DND-41 (cell line): ENCODE measurements around the gene EDA.

Experiments
- ATAC-seq: fragments of 200-7000 bp; cut with Tn5 transposase; 3 replicates; pipeline ENCODE4 v1.9.1; 2021; ENCODE audit warnings: low read depth; ENCODE audit not compliant: insufficient read depth
- DNase-seq: peaks from one replicate; pipeline ENCODE4 v3.0.0-alpha.2; 2020
- H2AFZ ChIP-seq: 2 replicates; pipeline ENCODE4 v1.6.0; 2012; ENCODE audit warnings: low read depth, low read length
- H3K27ac ChIP-seq: 2 replicates; pipeline ENCODE4 v1.5.1; 2012; ENCODE audit warnings: low read length, inconsistent platforms
- H3K27me3 ChIP-seq: fragments of 200-600 bp; sonication (generic); 2 replicates; pipeline ENCODE4 v1.6.0; 2012; ENCODE audit warnings: low read length, mild to moderate bottlenecking, inconsistent platforms; ENCODE audit not compliant: insufficient read depth, poor library complexity
- H3K36me3 ChIP-seq: 2 replicates; pipeline ENCODE4 v1.5.1; 2012; ENCODE audit warnings: low read length, inconsistent platforms; ENCODE audit not compliant: insufficient read depth
- H3K4me1 ChIP-seq: 2 replicates; pipeline ENCODE4 v1.5.1; 2012; ENCODE audit warnings: mild to moderate bottlenecking, low read length; ENCODE audit not compliant: insufficient read depth
- H3K4me2 ChIP-seq: 2 replicates; pipeline ENCODE4 v1.6.0; 2012; ENCODE audit warnings: mild to moderate bottlenecking, moderate library complexity, low read length, inconsistent platforms; ENCODE audit not compliant: insufficient read depth
- H3K4me3 ChIP-seq, 2 experiments: fragments of 200-600 bp in 1 of 2; shearing (Covaris generic) in 1 of 2; 2 replicates each; pipeline ENCODE4 v1.5.1; 2012 to 2016; ENCODE audit warnings: inconsistent platforms in 2 of 2, low read length in 2 of 2, mild to moderate bottlenecking in 2 of 2, low read depth in 1 of 2, moderate library complexity in 1 of 2
- H3K79me2 ChIP-seq: 2 replicates; pipeline ENCODE4 v1.6.0; 2012; ENCODE audit warnings: low read length, inconsistent platforms; ENCODE audit not compliant: insufficient read depth
- H3K9ac ChIP-seq: 2 replicates; pipeline ENCODE4 v1.6.0; 2012; ENCODE audit warnings: low read depth, mild to moderate bottlenecking, inconsistent platforms, low read length, moderate library complexity
- H3K9me3 ChIP-seq: 2 replicates; pipeline ENCODE4 v1.5.1; 2012; ENCODE audit warnings: low read length, moderate library complexity, mild to moderate bottlenecking, inconsistent platforms; ENCODE audit not compliant: insufficient read depth, severe bottlenecking
- H4K20me1 ChIP-seq: 2 replicates; pipeline ENCODE4 v1.6.0; 2012; ENCODE audit warnings: low read length; ENCODE audit not compliant: insufficient read depth
- CTCF ChIP-seq: IDR thresholded peaks from 2 replicates; pipeline ENCODE4 v1.5.1; 2012; ENCODE audit warnings: borderline replicate concordance, low read length, moderate library complexity, mild to moderate bottlenecking; ENCODE audit not compliant: poor library complexity, severe bottlenecking; ENCODE audit errors: extremely low read depth
- EZH2 ChIP-seq: IDR thresholded peaks from 3 replicates; pipeline ENCODE4 v1.6.1; 2012; ENCODE audit warnings: borderline replicate concordance, low read depth, mild to moderate bottlenecking, moderate library complexity, low read length, inconsistent platforms; ENCODE audit not compliant: severe bottlenecking

The EDA gene

GRCh38 chrX:69674891-69675290 is 59.0 kb downstream of the EDA start:
- no peak for ATAC-seq
- Histone ChIP-seq H3K79me2 (no peaks in the 10 kb centered on the region), H3K9ac (no peak overlapping the region), H4K20me1 (no peaks in the 10 kb centered on the region), H3K36me3 (no peaks in the 10 kb centered on the region), H3K9me3 (no peaks in the 10 kb centered on the region), H3K27ac (no peak overlapping the region), H2AFZ (no peak overlapping the region), H3K4me2 (no peak overlapping the region), H3K27me3 (no peaks in the 10 kb centered on the region), H3K4me1 (no peaks in the 10 kb centered on the region), H3K4me3 (no peak overlapping the region)
- no peak for DNase-seq
- TF ChIP-seq EZH2: no peak
- TF ChIP-seq CTCF: no peak

- Histone ChIP-seq H3K9ac (no peak overlapping the region), H3K9me3 (no peaks in the 10 kb centered on the region), H3K4me3 (no peak overlapping the region), H2AFZ (no peak overlapping the region), H3K27me3 (no peaks in the 10 kb centered on the region), H3K36me3 (no peaks in the 10 kb centered on the region), H3K27ac (no peak overlapping the region), H3K4me2 (no peak overlapping the region), H4K20me1 (no peaks in the 10 kb centered on the region), H3K4me1 (no peaks in the 10 kb centered on the region), H3K79me2 (no peaks in the 10 kb centered on the region)
- ATAC-seq: no peak
- TF ChIP-seq EZH2 (no peak), CTCF (no peak)
- no peak for DNase-seq
These were observed 89.9 kb downstream of the EDA start for GRCh38 chrX:69705818-69706217.

- no peaks in the 10 kb centered on the region for H3K9me3 ChIP-seq
- no peak for ATAC-seq
These were observed 102.2 kb downstream of the EDA start for GRCh38 chrX:69718102-69718501.

More at GRCh38 chrX:69718102-69718501, 102.2 kb downstream of the EDA start:
- Histone ChIP-seq H3K4me1 (no peaks in the 10 kb centered on the region), H4K20me1 (no peaks in the 10 kb centered on the region), H3K79me2 (no peaks in the 10 kb centered on the region), H3K27ac (no peak overlapping the region), H3K9ac (no peak overlapping the region), H3K27me3 (no peaks in the 10 kb centered on the region), H2AFZ (no peak overlapping the region), H3K36me3 (no peaks in the 10 kb centered on the region), H3K4me3 (no peak overlapping the region), H3K4me2 (no peak overlapping the region)
- no peak for TF ChIP-seq CTCF
- no peak for TF ChIP-seq EZH2
- no peak for DNase-seq
